Jurkat, Clone E6-1 (cell line): ENCODE data around the gene FBXO11. TPM values are rescaled to one million over a fixed set of nuclear protein-coding genes. Genes with fewer than 3 reads are reported as not detected.
"Not testable (repeated sequence)": the region's sequence is repeated elsewhere in the genome, so short reads cannot be mapped to it uniquely, and the experiment has no call there.

ENCODE experiments used
- DNase-seq: peaks from one replicate; pipeline ENCODE4 v3.0.0-alpha.2; 2011; ENCODE audit warnings: low read depth, low spot score
- H3K4me3 ChIP-seq: 2 replicates; pipeline ENCODE4 v1.5.1; 2011; ENCODE audit warnings: mild to moderate bottlenecking, low read length, control low read depth, moderate library complexity
- polyA plus RNA-seq: library from polyadenylated mRNA; unstranded; fragments of >200 nt; gene quantifications from one replicate; pipeline ENCODE4 v1.2.1, GENCODE V29; 2012; ENCODE audit warnings: missing spikeins; ENCODE audit not compliant: insufficient read length, insufficient read depth

Gene FBXO11
- 14.8 TPM for polyA plus RNA-seq

GRCh38 chr2:47906157-47907038 is at the start of gene FBXO11:
TSS of gene FBXO11 (minus strand) at chr2:47906498. CDS start at chr2:47905720, 778 bp downstream.
- H3K4me3 ChIP-seq: peak within 1 kb of the TSS; percentile 66
- DNase-seq: peak; percentile 89

GRCh38 chr2:47950340-47951301 is 44.3 kb upstream of the FBXO11 start:
- DNase-seq: no peak
- no peak overlapping the region for H3K4me3 ChIP-seq

GRCh38 chr2:47946593-47946992 is 40.3 kb upstream of the FBXO11 start:
- no peak for DNase-seq
- H3K4me3 ChIP-seq: no peak overlapping the region

GRCh38 chr2:47945046-47945781 is 38.9 kb upstream of the FBXO11 start:
- H3K4me3 ChIP-seq: no peak overlapping the region
- no peak for DNase-seq

GRCh38 chr2:47941936-47942335 is 35.6 kb upstream of the FBXO11 start:
- H3K4me3 ChIP-seq: no peak overlapping the region
- no peak for DNase-seq

- no peak overlapping the region for H3K4me3 ChIP-seq
- no peak for DNase-seq
These were observed 31.4 kb upstream of the FBXO11 start for GRCh38 chr2:47937677-47938076.

GRCh38 chr2:47935071-47935470 is 28.8 kb upstream of the FBXO11 start:
- no peak for DNase-seq
- no peak overlapping the region for H3K4me3 ChIP-seq

- no peak overlapping the region for H3K4me3 ChIP-seq
- no peak for DNase-seq
These were observed 11.7 kb upstream of the FBXO11 start for GRCh38 chr2:47918043-47918442.

GRCh38 chr2:47917276-47917961 is 11.1 kb upstream of the FBXO11 start:
- no peak overlapping the region for H3K4me3 ChIP-seq
- DNase-seq: no peak

- no peak for DNase-seq
- H3K4me3 ChIP-seq: no peak overlapping the region
These were observed 10.1 kb upstream of the FBXO11 start for GRCh38 chr2:47916412-47916811.

GRCh38 chr2:47910662-47911061 is 4.4 kb upstream of the FBXO11 start:
- not testable (repeated sequence) for H3K4me3 ChIP-seq, DNase-seq

GRCh38 chr2:47908682-47909081 is 2.4 kb upstream of the FBXO11 start:
- H3K4me3 ChIP-seq: no peak overlapping the region
- DNase-seq: no peak

- peak overlapping the region; percentile 51 for H3K4me3 ChIP-seq
- peak; percentile 79 for DNase-seq
These were observed 912 bp upstream of the FBXO11 start for GRCh38 chr2:47907039-47907781.

GRCh38 chr2:47905386-47906156 is 727 bp downstream of the FBXO11 start:
- H3K4me3 ChIP-seq: peak overlapping the region; percentile 66
- peak; percentile 29 for DNase-seq

GRCh38 chr2:47903781-47904490 is 2.4 kb downstream of the FBXO11 start:
- peak overlapping the region; percentile 66 for H3K4me3 ChIP-seq
- no peak for DNase-seq

- not testable (repeated sequence) for H3K4me3 ChIP-seq
These were observed 4.4 kb downstream of the FBXO11 start for GRCh38 chr2:47901892-47902291.

GRCh38 chr2:47900857-47901256 is 5.4 kb downstream of the FBXO11 start:
- DNase-seq: no peak
- H3K4me3 ChIP-seq: no peak overlapping the region

More at GRCh38 chr2:47901892-47902291, 4.4 kb downstream of the FBXO11 start:
- not testable (repeated sequence) for DNase-seq
